Measurements from ENCODE around the gene MAP2K3. TPM values are rescaled to one million over a fixed set of nuclear protein-coding genes. Genes with fewer than 3 reads are reported as not detected.

MAP2K3 gene
- total and polyA plus RNA-seq, 8 donors = 22.6 to 101 (median 40.9) TPM

DNA sequence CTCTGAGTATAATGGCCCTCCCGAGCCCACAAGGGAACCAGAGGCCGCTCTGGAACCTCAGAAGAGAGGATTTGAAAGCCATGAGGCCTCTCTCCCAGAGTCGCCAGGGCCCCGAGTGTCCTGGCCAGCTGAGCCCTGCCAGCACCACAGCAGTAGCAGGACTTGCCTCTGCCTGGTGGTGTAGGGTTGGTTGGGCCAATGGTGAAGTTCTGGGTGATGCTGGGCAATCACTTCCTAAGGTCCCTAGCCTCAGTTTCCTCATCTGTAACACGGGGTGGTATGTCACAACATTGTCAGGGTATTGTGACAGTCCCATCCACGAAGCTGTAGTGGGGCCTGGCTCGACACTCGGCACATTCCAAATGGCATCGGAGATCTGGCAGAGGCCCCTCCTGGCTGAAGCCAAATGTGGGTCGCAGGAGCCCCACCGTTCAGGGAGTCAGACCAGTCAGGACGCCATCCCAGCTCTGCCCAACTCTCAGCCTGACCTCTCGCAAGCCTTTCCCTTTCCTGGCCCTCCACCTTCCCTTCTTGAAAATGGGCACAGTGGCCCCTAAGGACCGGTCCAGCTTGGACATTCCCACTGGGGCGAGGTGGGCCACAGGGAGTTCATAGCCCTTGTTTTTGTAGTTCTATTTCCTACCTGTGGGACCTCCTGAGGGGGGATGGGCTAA lies 33.0 kb upstream of the MAP2K3 start:
- Histone ChIP-seq H3K9me3 (no peaks in the 10 kb centered on the region), H3K36me3 (peaks cover 0 to 9% (median 3%) of the 10 kb centered on the region in 4 donors), H3K4me3 (peak overlapping the region in 3 of 4 donors; percentile 70 to 85 (median 72)), H3K4me1 (peaks cover 19 to 55% (median 36%) of the 10 kb centered on the region in 4 donors), H3K27me3 (no peaks in the 10 kb centered on the region), H3K27ac (peak overlapping the region in 1 of 5 donors; percentile 85)
- TF ChIP-seq EP300 (IDR thresholded peaks at IDR 0.05) = no peak
- no peak for TF ChIP-seq POLR2AphosphoS5 (IDR thresholded peaks at IDR 0.05)
- TF ChIP-seq, protein P1, sequence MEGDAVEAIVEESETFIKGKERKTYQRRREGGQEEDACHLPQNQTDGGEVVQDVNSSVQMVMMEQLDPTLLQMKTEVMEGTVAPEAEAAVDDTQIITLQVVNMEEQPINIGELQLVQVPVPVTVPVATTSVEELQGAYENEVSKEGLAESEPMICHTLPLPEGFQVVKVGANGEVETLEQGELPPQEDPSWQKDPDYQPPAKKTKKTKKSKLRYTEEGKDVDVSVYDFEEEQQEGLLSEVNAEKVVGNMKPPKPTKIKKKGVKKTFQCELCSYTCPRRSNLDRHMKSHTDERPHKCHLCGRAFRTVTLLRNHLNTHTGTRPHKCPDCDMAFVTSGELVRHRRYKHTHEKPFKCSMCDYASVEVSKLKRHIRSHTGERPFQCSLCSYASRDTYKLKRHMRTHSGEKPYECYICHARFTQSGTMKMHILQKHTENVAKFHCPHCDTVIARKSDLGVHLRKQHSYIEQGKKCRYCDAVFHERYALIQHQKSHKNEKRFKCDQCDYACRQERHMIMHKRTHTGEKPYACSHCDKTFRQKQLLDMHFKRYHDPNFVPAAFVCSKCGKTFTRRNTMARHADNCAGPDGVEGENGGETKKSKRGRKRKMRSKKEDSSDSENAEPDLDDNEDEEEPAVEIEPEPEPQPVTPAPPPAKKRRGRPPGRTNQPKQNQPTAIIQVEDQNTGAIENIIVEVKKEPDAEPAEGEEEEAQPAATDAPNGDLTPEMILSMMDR (IDR thresholded peaks at IDR 0.05) = no peak
- TF ChIP-seq POLR2A (IDR thresholded peaks at IDR 0.05) = no peak
- no peak for DNase-seq
- 85 to 89% (median 89%) methylated on average over 10 to 15 of the region's 15 CpGs for WGBS, 5 donors
- intact Hi-C loops (cut with DNase I; ENCODE audit: low total_unique reads) = no loop called here

DNA sequence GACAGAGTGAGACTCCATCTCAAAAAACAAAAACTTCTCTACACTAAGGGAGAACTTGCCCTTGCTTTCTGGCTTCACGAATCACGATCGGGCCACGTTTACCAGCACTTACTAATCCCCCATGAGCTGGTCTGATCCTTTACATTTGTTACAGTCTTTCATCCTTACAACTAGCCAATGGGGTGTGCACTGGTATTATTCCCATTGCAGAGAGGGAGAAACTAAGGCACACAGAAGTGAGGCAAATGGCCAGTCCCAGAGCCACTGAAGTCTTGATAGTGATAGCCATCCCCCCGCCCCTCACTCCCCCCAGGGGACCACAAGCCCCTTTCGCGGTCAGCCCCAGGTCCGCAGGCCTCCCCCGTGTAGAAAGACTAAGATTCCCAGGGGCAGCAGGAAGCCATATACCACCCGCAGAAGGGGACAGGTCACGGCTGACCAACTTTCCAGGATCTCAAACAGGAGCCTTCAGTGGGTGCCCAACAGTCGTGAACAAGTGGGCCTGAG lies 32.2 kb upstream of the MAP2K3 start:
- peak overlapping the region; percentile 70 to 85 (median 72) for H3K4me3 ChIP-seq
- WGBS, 5 donors = 16 to 35% (median 21%) methylated on average over 5 to 12 of the region's 12 CpGs
- intact Hi-C loops (cut with DNase I; ENCODE audit: low total_unique reads) = no loop called here
- H3K36me3 ChIP-seq = peaks cover 0 to 4% (median 2%) of the 10 kb centered on the region in 4 donors
- no peaks in the 10 kb centered on the region for H3K27me3 ChIP-seq
- no peak for TF ChIP-seq EP300 (IDR thresholded peaks at IDR 0.05)
- no peak for TF ChIP-seq POLR2AphosphoS5 (IDR thresholded peaks at IDR 0.05)
- TF ChIP-seq, protein P1 (IDR thresholded peaks at IDR 0.05) = no peak
- no peak for TF ChIP-seq POLR2A (IDR thresholded peaks at IDR 0.05)
- no peaks in the 10 kb centered on the region for H3K9me3 ChIP-seq
- H3K4me1 ChIP-seq = peaks cover 19 to 55% (median 36%) of the 10 kb centered on the region in 4 donors
- DNase-seq = no peak
- peak overlapping the region in 4 of 5 donors; percentile 64 to 85 (median 80) for H3K27ac ChIP-seq

DNA sequence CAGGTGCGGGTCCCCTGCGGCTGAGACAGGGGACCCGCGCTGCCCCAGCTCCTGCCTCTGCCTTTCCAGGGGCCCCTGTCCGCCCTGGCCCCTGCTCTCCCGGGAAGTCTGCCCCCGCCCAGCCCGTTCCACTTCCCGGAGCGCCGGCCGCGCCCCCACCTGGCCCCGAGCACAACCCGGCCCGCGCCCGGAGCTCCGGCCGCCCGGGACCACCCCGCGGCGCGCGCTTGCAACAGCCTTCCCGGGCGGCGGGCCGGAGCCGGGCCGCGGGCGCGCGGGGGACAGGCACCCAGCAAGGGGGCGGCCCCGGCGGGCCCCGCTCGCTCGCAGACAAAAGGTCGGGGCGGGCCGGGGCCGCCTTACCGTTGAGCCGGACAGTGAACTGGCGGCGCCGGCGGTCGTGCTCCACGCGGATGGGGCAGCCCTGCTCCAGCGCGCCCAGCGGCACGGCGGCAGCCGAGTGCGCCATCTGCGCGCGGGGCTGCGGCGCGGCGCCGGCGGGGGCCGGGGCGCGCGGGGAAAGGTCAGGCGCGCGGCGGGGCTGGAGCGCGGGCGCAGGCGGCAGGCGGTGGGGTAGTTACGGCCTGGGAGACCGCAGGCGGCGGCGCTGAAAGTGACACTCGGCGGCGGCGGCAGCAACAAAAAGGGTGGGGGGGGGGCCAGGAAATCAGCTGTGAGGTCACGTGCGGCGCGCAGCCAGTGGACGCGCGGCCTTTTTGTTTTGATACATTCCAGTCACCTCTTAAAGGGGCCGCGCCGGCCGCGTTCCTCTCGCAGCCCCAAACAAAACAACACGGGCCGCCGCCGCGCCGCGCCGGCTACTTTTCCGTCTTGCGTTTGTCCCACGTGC lies 31.5 kb upstream of the MAP2K3 start, which contains the start of gene NATD1:
TSS of gene NATD1 (minus strand) at position 615 of the 850 bp plus-strand sequence. CDS start at position 469, 146 bp downstream.
- H3K27ac ChIP-seq = peak within 1 kb of the TSS; percentile 67 to 85 (median 79)
- H3K9me3 ChIP-seq = no peaks in the 10 kb centered on the region
- intact Hi-C loops (cut with DNase I; ENCODE audit: low total_unique reads) = no loop called here
- TF ChIP-seq POLR2AphosphoS5 (IDR thresholded peaks at IDR 0.05) = peak; percentile 3 to 32 (median 26)
- no peak for TF ChIP-seq POLR2A (IDR thresholded peaks at IDR 0.05)
- TF ChIP-seq, protein P1 (IDR thresholded peaks at IDR 0.05) = peak in 1 of 7 experiments; percentile 5
- H3K27me3 ChIP-seq = no peaks in the 10 kb centered on the region
- H3K36me3 ChIP-seq = no peaks in the 10 kb centered on the region
- DNase-seq = peak; percentile 91 to 96
- 0 to 1% (median 1%) methylated on average over 22 to 117 of the region's 117 CpGs for WGBS, 5 donors
- peaks cover 19 to 55% (median 36%) of the 10 kb centered on the region in 4 donors for H3K4me1 ChIP-seq
- H3K4me3 ChIP-seq = peak within 1 kb of the TSS; percentile 70 to 85 (median 72)

Measured in stomach (tissue), 9 donors.